Fibroblast of mammary gland (primary cell): ENCODE data around the gene TAF5.
A peak's percentile ranks its signal among the peaks of the same experiment; 100 is the strongest.

ENCODE experiments used
- DNase-seq: peaks from one replicate; pipeline ENCODE4 v3.0.0-alpha.2; 2010; ENCODE audit warnings: low read depth
- H3K4me3 ChIP-seq: 2 replicates; pipeline ENCODE4 v1.5.1; 2011; ENCODE audit warnings: low read depth, mild to moderate bottlenecking, low read length, moderate library complexity; ENCODE audit not compliant: control insufficient read depth
- TF ChIP-seq, protein P1 (sequence below): conservative IDR thresholded peaks from 2 replicates; pipeline ENCODE4 v1.5.1; 2011; ENCODE audit warnings: low read depth, low read length, inconsistent platforms; ENCODE audit not compliant: control insufficient read depth, insufficient read depth

TAF5 gene

DNA sequence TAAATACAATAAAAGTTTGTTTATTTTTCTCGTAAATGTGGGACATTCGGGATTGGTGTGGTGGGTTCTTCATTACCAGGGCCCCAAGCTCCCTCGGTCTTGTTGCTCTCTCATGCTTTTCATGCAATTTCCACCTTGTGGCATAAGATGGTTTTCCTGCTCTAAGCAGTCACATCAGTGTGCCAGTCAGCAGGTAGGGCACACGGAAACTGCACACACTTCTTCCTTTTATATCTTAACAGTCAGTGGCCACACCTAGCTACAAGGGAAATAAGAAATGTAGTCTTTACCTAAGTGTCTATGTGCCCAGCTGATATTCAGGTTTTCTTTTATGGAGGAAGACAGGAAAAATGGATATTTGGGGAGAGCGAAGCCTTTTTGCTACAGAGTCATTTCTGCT is 6.5 kb downstream of the TAF5 start:
- TF ChIP-seq, protein P1, sequence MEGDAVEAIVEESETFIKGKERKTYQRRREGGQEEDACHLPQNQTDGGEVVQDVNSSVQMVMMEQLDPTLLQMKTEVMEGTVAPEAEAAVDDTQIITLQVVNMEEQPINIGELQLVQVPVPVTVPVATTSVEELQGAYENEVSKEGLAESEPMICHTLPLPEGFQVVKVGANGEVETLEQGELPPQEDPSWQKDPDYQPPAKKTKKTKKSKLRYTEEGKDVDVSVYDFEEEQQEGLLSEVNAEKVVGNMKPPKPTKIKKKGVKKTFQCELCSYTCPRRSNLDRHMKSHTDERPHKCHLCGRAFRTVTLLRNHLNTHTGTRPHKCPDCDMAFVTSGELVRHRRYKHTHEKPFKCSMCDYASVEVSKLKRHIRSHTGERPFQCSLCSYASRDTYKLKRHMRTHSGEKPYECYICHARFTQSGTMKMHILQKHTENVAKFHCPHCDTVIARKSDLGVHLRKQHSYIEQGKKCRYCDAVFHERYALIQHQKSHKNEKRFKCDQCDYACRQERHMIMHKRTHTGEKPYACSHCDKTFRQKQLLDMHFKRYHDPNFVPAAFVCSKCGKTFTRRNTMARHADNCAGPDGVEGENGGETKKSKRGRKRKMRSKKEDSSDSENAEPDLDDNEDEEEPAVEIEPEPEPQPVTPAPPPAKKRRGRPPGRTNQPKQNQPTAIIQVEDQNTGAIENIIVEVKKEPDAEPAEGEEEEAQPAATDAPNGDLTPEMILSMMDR, result no peak
- no peak overlapping the region for H3K4me3 ChIP-seq
- DNase-seq, result no peak

DNA sequence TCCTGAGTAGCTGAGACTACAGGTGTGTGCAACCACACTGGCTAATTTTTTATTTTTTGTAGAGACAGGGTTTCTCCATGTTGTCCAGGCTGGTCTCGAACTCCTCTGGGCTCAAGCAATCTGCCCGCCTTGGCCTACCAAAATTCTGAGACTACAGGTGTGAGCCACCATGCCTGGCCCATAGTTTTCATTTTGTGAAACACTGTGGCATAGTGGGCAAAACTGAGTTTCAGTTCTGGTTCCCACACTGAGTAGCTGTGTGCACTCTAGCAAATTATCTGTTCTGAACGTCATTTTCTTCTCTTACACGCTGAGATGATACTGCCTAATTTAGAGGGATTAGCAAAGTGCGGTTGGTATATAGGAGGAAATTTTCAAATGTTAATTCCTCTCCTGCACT is 15.0 kb downstream of the TAF5 start:
- TF ChIP-seq, protein P1, result no peak
- no peak overlapping the region for H3K4me3 ChIP-seq
- DNase-seq, result no peak

- peak; percentile 4 for DNase-seq
- no peak overlapping the region for H3K4me3 ChIP-seq
- TF ChIP-seq, protein P1, result no peak
Measured at GRCh38 chr10:103394180-103394579, 26.4 kb downstream of the TAF5 start.

DNA sequence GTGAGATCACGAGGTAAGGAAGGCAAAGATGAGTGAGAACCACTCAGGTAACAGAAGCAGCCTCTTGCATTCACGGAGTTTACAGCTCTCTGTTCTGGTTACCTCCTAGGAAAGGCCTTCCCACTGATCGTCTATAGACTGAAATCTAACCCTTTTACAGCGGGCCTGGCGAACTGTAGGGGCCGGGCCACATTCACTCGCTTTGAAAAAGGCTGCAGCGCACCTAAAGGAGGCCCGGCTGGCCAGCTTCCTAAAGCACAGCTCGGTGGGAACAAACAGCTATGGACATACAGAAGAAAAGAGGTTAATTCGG is 27.9 kb downstream of the TAF5 start:
- H3K4me3 ChIP-seq, result peak overlapping the region; percentile 97
- peak; percentile 0 for DNase-seq
- TF ChIP-seq, protein P1, result no peak

DNA sequence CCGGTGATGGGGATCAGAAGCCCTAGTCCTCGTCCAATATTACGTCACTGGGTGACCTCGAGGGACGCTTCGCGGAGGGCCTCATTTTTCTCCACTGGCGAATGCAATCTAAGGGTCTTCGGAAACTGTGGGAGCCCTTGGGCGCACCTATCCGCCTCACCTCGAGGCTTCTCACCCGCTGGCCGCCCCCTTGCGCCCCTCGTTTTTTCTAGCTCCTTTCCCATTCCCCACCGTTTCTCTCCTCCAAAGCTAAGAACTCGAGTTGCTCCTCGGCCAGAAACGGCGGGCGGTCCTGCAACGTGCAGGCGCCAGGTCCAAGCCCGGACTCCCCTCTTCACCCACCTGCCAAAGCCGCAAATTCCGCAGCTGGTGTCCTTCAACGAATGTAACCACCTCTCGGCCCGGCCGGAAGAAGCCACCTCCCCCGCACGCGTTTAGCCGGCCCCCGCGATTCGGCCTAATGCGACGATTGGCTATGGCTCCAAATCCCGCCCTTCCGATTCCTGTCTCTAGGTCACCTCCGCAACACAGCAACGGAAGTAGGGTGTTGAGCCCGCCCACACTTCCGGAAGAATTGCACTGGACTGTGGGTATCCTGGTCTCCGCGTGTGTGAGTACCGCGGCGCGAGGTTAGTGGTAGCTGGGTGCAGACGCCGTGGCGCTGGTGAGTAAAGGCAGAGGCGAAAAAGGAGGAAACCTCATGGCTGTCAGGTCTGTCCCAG is 28.5 kb downstream of the TAF5 start, which contains the start of the genes ATP5MK and PDCD11:
ATP5MK (minus strand) TSS at position 409 of the 722 bp plus-strand sequence. CDS start 4,018 bp downstream, outside the sequence.
PDCD11 (plus strand) TSS at position 560 of the 722 bp plus-strand sequence. CDS start 1,801 bp downstream, outside the sequence.
- peak within 1 kb of the TSS; percentile 97 for H3K4me3 ChIP-seq
- TF ChIP-seq, protein P1, result no peak
- DNase-seq, result peak; percentile 97

- DNase-seq, result no peak
- TF ChIP-seq, protein P1, result no peak
- H3K4me3 ChIP-seq, result peak overlapping the region; percentile 97
Measured at GRCh38 chr10:103396789-103397087, 29.0 kb downstream of the TAF5 start.
